Measurements from ENCODE around the gene RTEL1.
"Not testable (repeated sequence)": the region's sequence is repeated elsewhere in the genome, so short reads cannot be mapped to it uniquely, and the experiment has no call there.

RTEL1 gene

GRCh38 chr20:63630956-63631355 lies 27.2 kb upstream of the RTEL1 start:
- H3K36me3 ChIP-seq (ENCODE audit: insufficient read depth, low read length); H3K27me3 ChIP-seq (ENCODE audit: control insufficient read depth in 1 of 2, insufficient read depth in 2 of 2, low read length in 2 of 2); H3K9ac ChIP-seq (ENCODE audit: low read length); H3K4me3 ChIP-seq (ENCODE audit: low read depth in 1 of 2, low read length in 2 of 2); H3K27ac ChIP-seq (ENCODE audit: low read depth, low read length); H3K9me3 ChIP-seq (ENCODE audit: low read length): not testable (repeated sequence)
- peaks cover 10% of the 10 kb centered on the region for H3K4me1 ChIP-seq (ENCODE audit: insufficient read depth, low read length)

GRCh38 chr20:63631426-63631825 lies 26.7 kb upstream of the RTEL1 start:
- H3K4me3 ChIP-seq (ENCODE audit: low read depth in 1 of 2, low read length in 2 of 2); H3K27me3 ChIP-seq (ENCODE audit: control insufficient read depth in 1 of 2, insufficient read depth in 2 of 2, low read length in 2 of 2); H3K27ac ChIP-seq (ENCODE audit: low read depth, low read length); H3K36me3 ChIP-seq (ENCODE audit: insufficient read depth, low read length); H3K9ac ChIP-seq (ENCODE audit: low read length); H3K9me3 ChIP-seq (ENCODE audit: low read length): not testable (repeated sequence)
- H3K4me1 ChIP-seq (ENCODE audit: insufficient read depth, low read length) = peaks cover 10% of the 10 kb centered on the region

GRCh38 chr20:63633732-63634131 lies 24.4 kb upstream of the RTEL1 start:
- Histone ChIP-seq H3K4me1 (ENCODE audit: insufficient read depth, low read length) (peaks cover 2% of the 10 kb centered on the region), H3K9me3 (ENCODE audit: low read length) (no peaks in the 10 kb centered on the region), H3K4me3 (ENCODE audit: low read depth in 1 of 2, low read length in 2 of 2) (no peak overlapping the region)

GRCh38 chr20:63635431-63636141 lies 22.5 kb upstream of the RTEL1 start:
- H3K9me3 ChIP-seq (ENCODE audit: low read length) = no peaks in the 10 kb centered on the region
- no peak overlapping the region for H3K9ac ChIP-seq (ENCODE audit: low read length)
- H3K27ac ChIP-seq (ENCODE audit: low read depth, low read length) = no peak overlapping the region
- H3K4me1 ChIP-seq (ENCODE audit: insufficient read depth, low read length) = no peaks in the 10 kb centered on the region
- H3K36me3 ChIP-seq (ENCODE audit: insufficient read depth, low read length) = no peaks in the 10 kb centered on the region
- H3K27me3 ChIP-seq (ENCODE audit: control insufficient read depth in 1 of 2, insufficient read depth in 2 of 2, low read length in 2 of 2) = no peaks in the 10 kb centered on the region
- H3K4me3 ChIP-seq (ENCODE audit: low read depth in 1 of 2, low read length in 2 of 2) = no peak overlapping the region

More at GRCh38 chr20:63633732-63634131, 24.4 kb upstream of the RTEL1 start:
- Histone ChIP-seq H3K27ac (ENCODE audit: low read depth, low read length) (no peak overlapping the region), H3K9ac (ENCODE audit: low read length) (no peak overlapping the region), H3K36me3 (ENCODE audit: insufficient read depth, low read length) (no peaks in the 10 kb centered on the region), H3K27me3 (ENCODE audit: control insufficient read depth in 1 of 2, insufficient read depth in 2 of 2, low read length in 2 of 2) (no peaks in the 10 kb centered on the region)

GRCh38 chr20:63636752-63637628 lies 21.1 kb upstream of the RTEL1 start:
- Histone ChIP-seq H3K27ac (ENCODE audit: low read depth, low read length) (no peak overlapping the region), H3K36me3 (ENCODE audit: insufficient read depth, low read length) (no peaks in the 10 kb centered on the region), H3K9ac (ENCODE audit: low read length) (no peak overlapping the region), H3K27me3 (ENCODE audit: control insufficient read depth in 1 of 2, insufficient read depth in 2 of 2, low read length in 2 of 2) (no peaks in the 10 kb centered on the region), H3K4me1 (ENCODE audit: insufficient read depth, low read length) (no peaks in the 10 kb centered on the region), H3K4me3 (ENCODE audit: low read depth in 1 of 2, low read length in 2 of 2) (no peak overlapping the region), H3K9me3 (ENCODE audit: low read length) (no peaks in the 10 kb centered on the region)

GRCh38 chr20:63639093-63639975 lies 18.8 kb upstream of the RTEL1 start:
- H3K27me3 ChIP-seq (ENCODE audit: control insufficient read depth in 1 of 2, insufficient read depth in 2 of 2, low read length in 2 of 2) = no peaks in the 10 kb centered on the region
- peaks cover 3% of the 10 kb centered on the region for H3K4me1 ChIP-seq (ENCODE audit: insufficient read depth, low read length)
- H3K9ac ChIP-seq (ENCODE audit: low read length) = no peak overlapping the region
- H3K27ac ChIP-seq (ENCODE audit: low read depth, low read length) = no peak overlapping the region
- no peaks in the 10 kb centered on the region for H3K36me3 ChIP-seq (ENCODE audit: insufficient read depth, low read length)
- H3K4me3 ChIP-seq (ENCODE audit: low read depth in 1 of 2, low read length in 2 of 2) = no peak overlapping the region
- no peaks in the 10 kb centered on the region for H3K9me3 ChIP-seq (ENCODE audit: low read length)

DNA sequence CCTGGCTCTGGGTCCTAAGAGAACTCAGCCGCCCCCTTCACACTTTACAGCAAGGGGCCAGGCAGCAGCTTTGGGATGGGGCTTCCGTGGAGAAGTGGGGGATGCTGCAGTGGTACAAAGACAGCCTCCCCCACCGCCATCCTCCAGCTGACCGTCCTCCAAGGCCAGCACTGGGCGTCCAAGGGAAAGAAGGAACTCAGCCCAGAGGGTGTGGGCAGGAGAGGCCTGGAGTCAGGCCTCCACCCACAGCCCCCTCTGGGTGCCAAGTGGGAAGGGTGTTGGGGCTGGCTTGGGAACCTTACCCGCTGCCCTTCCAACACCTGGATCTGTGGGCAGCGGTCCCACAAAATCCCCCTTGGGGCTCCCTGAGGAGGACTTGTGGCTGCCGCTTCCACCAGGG lies 18.0 kb upstream of the RTEL1 start:
- Histone ChIP-seq H3K36me3 (ENCODE audit: insufficient read depth, low read length) (no peaks in the 10 kb centered on the region), H3K9ac (ENCODE audit: low read length) (no peak overlapping the region), H3K4me3 (ENCODE audit: low read depth in 1 of 2, low read length in 2 of 2) (no peak overlapping the region), H3K4me1 (ENCODE audit: insufficient read depth, low read length) (peaks cover 3% of the 10 kb centered on the region), H3K27ac (ENCODE audit: low read depth, low read length) (no peak overlapping the region), H3K9me3 (ENCODE audit: low read length) (no peaks in the 10 kb centered on the region), H3K27me3 (ENCODE audit: control insufficient read depth in 1 of 2, insufficient read depth in 2 of 2, low read length in 2 of 2) (no peaks in the 10 kb centered on the region)

- not testable (repeated sequence) for H3K4me1 ChIP-seq (ENCODE audit: insufficient read depth, low read length); H3K9ac ChIP-seq (ENCODE audit: low read length); H3K9me3 ChIP-seq (ENCODE audit: low read length); H3K4me3 ChIP-seq (ENCODE audit: low read depth in 1 of 2, low read length in 2 of 2); H3K27ac ChIP-seq (ENCODE audit: low read depth, low read length); H3K27me3 ChIP-seq (ENCODE audit: control insufficient read depth in 1 of 2, insufficient read depth in 2 of 2, low read length in 2 of 2); H3K36me3 ChIP-seq (ENCODE audit: insufficient read depth, low read length)
These were observed 17.4 kb upstream of the RTEL1 start for GRCh38 chr20:63640686-63641085.

GRCh38 chr20:63641146-63641791 lies 16.8 kb upstream of the RTEL1 start:
- Histone ChIP-seq H3K4me1 (ENCODE audit: insufficient read depth, low read length) (peaks cover 3% of the 10 kb centered on the region), H3K9me3 (ENCODE audit: low read length) (no peaks in the 10 kb centered on the region), H3K27me3 (ENCODE audit: control insufficient read depth in 1 of 2, insufficient read depth in 2 of 2, low read length in 2 of 2) (no peaks in the 10 kb centered on the region), H3K4me3 (ENCODE audit: low read depth in 1 of 2, low read length in 2 of 2) (peak overlapping the region; percentile 26 to 41), H3K27ac (ENCODE audit: low read depth, low read length) (peak overlapping the region; percentile 44), H3K36me3 (ENCODE audit: insufficient read depth, low read length) (no peaks in the 10 kb centered on the region), H3K9ac (ENCODE audit: low read length) (no peak overlapping the region)

DNA sequence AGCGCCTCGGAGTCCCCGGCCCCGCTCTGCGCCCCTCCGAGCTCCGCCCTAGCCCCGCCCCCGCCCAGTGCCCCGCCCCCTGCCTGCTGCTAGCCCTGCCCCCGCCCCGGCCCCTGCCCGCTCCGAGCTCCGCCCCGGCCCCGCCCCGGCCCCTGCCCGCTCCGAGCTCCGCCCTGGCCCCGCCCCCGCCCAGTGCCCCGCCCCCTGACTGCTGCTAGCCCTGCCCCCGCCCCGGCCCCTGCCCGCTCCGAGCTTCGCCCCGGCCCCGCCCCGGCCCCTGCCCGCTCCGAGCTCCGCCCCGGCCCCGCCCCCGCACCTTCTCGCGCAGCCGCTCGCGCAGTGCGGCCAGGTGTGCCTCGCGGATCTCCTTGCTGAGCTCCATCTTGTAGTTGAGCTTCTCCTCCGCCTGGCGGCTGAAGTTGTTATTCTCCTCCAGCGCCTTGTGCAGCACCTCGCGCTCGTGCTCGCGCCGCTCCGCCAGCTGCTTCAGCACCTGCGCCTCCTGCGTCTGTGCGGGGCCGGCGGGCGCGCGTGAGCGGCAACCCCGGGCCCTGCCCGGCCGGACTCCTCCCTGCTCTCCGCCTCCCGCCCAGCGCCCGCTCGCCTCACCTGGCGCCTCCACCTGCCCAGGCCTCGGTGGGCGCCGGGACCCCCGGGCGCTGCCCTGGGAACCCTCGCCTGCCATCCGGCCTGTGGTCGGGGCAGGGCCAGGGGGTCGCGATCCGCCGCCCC lies 16.2 kb upstream of the RTEL1 start:
- H3K9me3 ChIP-seq (ENCODE audit: low read length) = no peaks in the 10 kb centered on the region
- H3K27ac ChIP-seq (ENCODE audit: low read depth, low read length) = no peak overlapping the region
- peak overlapping the region; percentile 26 to 35 for H3K4me3 ChIP-seq (ENCODE audit: low read depth in 1 of 2, low read length in 2 of 2)
- no peaks in the 10 kb centered on the region for H3K27me3 ChIP-seq (ENCODE audit: control insufficient read depth in 1 of 2, insufficient read depth in 2 of 2, low read length in 2 of 2)
- H3K36me3 ChIP-seq (ENCODE audit: insufficient read depth, low read length) = no peaks in the 10 kb centered on the region
- H3K4me1 ChIP-seq (ENCODE audit: insufficient read depth, low read length) = peaks cover 3% of the 10 kb centered on the region
- H3K9ac ChIP-seq (ENCODE audit: low read length) = no peak overlapping the region
